ENCODE results near the gene JHY.

The JHY gene

DNA sequence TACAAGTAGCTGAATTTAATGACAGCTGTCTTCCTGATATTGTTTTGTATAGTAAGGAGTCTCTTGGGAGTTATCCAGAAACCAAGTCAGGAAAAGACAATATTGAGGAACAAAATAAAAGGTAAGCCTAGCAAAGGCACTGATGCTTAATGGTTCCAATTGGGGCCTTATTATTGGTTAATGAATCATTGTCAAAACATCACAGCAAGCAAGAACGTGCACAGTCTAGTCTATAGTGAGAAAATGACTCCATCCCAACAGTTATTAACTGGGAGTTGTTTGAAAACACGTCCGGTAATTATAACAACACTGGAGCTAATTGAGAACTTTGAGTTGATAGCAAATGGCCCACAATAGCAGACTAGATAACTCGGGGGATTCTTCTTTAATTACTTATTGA lies 81.4 kb downstream of the JHY start:
- no peak for DNase-seq

- no peak for DNase-seq
These were observed 93.6 kb downstream of the JHY start for GRCh38 chr11:122976061-122976733.

DNA sequence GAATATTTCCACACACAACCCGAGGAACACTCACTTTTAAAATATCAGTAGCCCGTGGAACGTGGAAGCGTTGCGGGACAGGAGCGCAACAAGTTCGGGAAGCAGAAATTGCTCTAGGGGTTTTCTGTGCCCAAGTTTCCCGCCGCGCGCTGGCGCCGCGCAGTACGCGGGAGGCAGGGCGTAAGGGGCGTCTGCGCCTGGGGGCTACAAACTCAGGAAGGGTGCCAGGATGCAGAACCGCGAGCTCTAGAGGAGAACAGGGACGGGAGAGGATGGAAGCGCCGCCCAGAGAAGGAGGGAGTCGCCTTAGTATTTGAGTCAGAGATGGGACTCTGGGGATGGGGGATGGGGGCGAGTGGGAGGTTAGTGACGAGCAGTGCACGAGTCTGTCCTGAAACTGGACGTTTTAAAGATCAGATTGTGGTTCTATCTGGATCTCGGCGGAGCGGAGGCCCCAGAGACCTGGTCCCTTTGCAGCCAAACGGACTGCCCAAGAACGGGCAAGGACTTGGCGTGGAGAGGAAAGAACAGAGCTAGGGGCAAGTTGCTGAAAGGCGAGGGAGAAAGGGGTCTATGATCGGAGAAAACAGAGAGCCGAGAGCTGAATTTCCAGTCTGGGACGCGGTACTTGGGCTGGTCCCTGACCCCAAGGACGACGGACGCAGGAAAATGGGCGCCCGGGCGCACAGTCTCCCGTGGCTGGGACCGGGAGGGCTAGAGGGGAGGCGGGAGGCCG lies 94.3 kb downstream of the JHY start:
- no peak for DNase-seq

DNA sequence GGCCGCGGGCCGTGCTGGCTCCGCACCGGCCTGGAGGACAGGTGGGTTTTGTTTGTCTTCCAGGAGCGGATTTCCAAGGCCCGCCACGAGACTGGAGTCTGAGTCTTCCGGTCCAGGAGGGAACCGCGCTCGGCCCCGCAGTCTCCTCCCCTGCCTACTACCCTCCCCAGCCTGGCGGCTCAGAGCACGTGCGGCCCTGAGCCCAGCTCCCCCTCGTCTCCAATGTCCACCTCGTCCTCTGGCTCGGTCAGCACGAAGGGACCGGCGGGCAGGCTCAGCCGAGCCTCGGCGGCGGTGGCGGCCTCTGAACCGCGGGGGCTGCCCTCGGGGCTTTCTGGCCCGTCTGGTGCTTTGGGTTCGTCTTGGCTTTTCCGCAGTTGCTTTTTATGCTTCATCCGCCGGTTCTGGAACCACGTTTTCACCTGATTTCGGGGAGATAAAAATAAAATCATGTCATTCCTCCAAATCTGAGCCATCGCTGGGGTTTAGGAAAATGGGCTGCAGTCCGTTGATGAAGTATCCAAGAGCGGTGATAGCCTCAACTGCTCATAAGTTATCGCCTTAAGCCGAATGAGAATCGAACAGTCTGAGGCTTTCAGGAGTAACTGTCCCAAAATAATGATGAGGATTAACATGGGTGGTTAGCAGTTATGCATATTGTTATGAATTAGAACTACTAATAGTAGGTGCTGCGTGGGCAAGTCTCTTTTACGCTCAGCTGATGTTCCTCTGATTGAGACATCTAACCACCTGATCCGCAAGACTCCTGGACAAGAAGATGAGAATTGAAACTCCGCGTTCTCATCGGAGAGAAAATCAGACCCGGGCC lies 95.1 kb downstream of the JHY start:
- no peak for DNase-seq

- DNase-seq: no peak
These were observed 95.7 kb downstream of the JHY start for GRCh38 chr11:122978299-122978620.

DNA sequence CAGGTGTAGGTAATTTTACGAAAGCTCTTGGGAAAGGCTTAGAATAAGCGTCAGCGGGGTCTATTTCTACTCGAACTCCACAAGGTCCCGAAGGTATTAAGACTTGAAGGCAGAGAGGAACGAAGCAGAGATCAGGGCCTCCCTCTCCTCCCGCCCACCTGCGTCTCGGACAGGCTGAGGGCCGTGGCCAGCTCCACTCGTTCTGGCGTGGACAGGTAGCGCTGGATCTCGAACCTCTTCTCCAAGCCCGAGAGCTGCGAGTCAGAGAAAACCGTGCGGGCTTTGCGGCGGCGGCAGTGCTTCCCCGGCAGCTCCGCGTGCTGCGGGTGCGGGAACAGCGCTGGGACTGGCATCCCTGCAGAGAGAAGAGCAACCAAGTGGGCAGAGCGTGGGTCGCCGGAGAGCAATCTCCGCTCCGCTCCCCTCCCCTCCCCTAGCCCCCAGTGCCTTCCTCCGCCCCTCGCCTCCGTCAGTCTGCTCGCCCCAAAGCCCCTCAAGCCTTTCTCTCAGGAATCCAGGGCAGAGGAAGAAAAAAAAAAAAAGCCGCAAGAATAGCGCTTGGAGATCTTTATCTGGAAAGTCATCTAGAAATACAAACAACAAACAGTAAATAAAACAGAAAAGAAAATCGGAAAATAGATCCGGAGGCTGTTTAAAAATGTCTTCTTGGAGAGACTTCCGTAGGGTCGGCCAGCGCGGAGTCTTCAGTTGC lies 96.7 kb downstream of the JHY start:
- no peak for DNase-seq

DNA sequence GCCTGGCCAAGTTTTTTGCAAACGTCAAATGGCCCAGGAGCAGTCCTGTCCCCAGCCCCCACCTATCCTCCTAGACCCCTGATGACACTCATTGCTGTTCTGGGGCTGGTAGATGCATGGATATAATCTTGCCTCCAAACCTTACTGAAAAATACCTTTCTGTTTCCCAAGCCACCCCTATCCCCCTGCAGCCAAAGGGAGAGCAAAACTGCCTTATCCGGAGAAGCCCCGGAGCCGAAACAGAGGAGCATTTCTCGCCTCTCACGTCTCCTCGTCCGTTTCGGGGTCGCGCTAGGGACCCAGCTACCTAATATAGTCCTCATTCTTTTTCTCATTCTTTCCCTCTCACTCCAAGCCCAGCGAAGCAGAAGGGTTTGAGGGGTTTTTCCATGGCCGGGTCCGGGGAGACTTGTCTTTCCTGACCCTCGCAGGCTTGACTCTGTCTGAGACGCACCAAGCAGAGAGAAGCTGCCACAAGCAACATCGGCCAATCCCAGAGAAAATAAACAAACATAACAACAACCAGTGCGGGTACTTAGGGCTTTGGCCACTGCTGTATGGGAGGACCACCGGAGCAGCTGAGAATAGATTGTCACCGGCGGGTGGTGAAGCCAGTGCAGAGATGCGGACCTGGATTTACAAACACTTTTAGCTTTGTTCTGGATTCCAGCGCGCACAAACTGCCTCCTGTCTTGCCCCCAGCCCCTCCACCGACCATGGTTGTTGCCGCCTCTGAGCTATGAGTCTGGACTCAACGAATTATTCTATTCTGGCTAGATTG lies 97.4 kb downstream of the JHY start:
- DNase-seq: no peak

DNA sequence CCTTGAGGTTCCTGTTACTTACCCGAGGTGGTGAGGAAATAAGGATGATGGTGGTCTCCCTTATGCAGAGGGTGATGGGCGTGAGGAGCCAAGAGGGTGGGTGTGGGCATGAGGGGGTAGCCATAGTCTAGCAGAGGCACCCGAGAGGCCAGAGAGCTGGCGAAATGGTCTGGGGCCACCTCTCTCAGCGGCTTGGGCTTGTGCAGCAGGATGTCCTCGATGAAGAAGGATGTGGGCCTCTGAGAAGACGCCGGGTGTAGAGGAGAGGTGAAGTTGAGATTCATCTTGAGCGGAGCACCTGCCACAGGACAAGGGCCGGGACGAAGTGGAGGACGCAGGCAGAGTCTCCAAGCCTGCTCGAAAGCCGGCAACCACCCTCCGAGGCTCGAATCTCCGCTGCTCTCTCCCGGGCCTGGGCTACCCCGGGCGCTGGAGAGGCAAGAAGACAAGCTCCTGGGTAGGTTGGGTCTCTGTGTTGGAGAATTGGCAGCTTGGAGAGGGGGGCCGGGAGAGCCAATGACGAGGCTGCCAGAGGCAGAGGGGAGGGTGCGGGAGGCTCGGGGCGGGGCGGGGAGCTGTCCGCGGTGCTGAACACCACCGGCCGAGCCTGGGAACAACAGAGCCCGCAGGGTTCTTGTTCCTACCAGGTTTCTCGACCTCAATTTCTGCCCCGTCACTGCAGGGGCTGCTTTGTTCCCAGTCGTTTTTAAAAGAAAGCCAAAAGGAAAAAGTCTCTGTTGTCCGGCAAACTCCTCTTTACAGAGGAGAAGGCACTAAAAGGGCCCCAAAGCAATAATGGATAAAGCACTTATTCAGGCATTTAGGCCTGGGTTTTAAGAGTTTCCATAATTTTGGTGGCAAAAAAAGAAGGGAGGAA lies 99.1 kb downstream of the JHY start, which contains the start of gene BSX:
BSX (minus strand) TSS at position 447 of the 877 bp plus-strand sequence; CDS start at position 284, 163 bp downstream.
- DNase-seq: no peak

GRCh38 chr11:122983438-122984185 lies 101.1 kb downstream of the JHY start:
- no peak for DNase-seq

DNA sequence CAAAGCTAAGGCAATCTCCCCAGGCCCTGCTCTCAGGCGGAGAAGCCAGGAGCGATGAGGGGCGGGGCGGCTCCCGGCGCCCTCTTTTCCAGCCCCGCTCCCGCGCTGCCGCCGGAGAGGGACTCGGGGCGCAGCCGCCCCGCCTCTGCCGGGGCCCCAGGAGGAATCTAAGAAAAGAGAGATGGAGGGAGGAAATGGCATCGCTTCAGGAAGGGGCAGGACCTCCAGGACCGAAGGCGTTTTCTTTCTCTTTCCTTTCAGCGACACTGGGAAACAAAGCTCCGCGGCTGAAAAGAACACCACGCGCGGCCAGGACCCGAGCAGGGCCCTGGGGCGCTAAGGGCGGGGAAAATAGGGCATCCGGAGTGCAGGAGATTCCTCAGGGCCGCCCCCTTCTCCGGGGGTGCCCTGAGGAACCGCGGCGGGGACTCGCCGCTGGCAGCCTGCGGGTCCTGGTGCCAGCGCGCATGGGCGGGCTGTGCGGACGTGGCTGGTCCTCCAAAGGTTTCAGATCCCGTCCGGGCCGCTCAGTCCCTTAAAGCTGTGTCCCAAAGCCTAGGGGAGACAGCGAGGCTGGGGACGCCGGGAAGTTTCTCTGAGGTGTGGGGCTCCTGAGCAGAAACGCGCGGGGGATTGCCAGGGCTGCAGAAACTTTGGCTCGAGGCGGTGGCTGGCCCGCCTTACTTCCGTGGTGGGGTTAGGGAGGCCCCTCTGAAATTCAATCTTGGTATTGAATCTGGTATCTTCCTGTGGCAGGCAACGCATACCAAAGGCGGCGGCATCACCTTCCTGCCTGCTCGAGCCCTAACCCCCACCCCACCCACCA lies 101.8 kb downstream of the JHY start:
- DNase-seq: no peak

- DNase-seq: no peak
These were observed 113.0 kb downstream of the JHY start for GRCh38 chr11:122995526-122995925.

- no peak for DNase-seq
These were observed 116.3 kb downstream of the JHY start for GRCh38 chr11:122998727-122999366.

GRCh38 chr11:123000721-123001120 lies 118.2 kb downstream of the JHY start:
- no peak for DNase-seq

DNA sequence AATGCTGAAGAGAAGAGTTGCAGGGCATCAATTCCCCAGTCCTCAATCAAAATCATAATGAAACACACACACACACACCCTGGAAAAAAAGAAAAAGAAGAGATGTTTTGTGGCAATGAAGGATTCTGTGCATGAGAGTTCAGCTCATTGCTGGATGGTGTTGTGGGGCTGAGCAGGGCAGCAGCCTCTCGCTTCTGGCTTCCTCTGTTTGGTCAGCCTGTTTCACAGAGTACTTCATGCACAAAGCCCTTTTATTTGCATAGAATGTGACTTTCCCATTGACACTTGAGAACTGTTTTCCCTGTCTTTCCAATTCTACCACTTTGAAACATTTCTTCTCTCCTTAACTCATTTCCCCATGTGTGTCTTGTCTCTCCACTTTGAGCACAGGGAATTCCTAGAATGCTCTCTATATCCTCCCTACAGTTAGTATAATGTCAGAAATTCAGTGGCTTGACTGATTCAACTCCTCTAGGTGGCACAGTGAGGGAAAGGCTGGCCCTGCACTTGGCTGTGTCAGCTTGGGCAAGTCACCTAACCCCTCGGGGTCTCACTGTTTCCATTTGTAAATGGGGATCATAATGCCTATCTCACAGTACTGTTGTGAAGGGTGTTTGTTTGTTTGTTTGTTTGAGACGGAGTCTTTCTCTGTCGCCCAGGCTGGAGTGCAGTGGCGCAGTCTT lies 124.4 kb downstream of the JHY start:
- DNase-seq: no peak

Measured in NK-92 treated with Interleukin-12 subunit alpha and Interleukin-12 subunit beta, amount 100 ng/mL, for 24 hours (cell line).